ENCODE measurements around the gene DDIT4.

DNA sequence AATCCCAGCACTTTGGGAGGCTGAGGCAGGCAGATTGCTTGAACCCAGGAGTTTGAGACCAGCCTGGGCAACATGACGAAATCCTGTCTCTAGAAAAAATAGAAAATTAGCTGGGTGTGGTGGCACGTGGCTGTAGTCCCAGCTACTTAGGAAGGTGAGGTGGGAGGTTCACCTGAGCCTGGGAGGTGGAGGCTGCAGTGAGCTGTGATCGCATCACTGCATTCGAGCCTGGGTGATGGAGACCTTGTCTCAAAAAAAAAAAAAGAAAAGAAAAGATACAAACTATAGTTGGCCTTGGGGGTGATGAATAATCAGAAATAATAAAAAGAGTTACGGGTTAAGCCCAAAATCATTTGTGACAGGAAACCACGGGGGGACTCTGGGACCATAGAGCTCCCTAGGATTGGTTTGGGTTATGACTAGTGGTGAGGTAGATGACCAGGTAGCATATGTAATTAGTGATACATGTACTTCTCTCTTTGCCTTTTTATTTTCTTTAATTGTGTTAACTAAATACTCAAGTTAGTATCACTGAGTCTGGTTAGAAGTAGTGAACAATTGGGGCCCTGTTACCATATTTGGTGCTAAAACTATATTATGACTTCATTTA, 47.2 kb upstream of the DDIT4 start:
- TF ChIP-seq EZH2 (IDR thresholded peaks at IDR 0.05; ENCODE audit: low read depth, unreplicated experiment) (no peak), POLR2AphosphoS5 (IDR thresholded peaks at IDR 0.05; ENCODE audit: low read depth) (no peak), EZH2phosphoT487 (IDR thresholded peaks at IDR 0.05; ENCODE audit: unreplicated experiment) (no peak)
- TF ChIP-seq, protein P1, sequence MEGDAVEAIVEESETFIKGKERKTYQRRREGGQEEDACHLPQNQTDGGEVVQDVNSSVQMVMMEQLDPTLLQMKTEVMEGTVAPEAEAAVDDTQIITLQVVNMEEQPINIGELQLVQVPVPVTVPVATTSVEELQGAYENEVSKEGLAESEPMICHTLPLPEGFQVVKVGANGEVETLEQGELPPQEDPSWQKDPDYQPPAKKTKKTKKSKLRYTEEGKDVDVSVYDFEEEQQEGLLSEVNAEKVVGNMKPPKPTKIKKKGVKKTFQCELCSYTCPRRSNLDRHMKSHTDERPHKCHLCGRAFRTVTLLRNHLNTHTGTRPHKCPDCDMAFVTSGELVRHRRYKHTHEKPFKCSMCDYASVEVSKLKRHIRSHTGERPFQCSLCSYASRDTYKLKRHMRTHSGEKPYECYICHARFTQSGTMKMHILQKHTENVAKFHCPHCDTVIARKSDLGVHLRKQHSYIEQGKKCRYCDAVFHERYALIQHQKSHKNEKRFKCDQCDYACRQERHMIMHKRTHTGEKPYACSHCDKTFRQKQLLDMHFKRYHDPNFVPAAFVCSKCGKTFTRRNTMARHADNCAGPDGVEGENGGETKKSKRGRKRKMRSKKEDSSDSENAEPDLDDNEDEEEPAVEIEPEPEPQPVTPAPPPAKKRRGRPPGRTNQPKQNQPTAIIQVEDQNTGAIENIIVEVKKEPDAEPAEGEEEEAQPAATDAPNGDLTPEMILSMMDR (conservative IDR thresholded peaks at IDR 0.05; ENCODE audit: low read depth in 2 of 2) = no peak

Data from GM23338 (cell line).